GM18498 (cell line): ENCODE data around the gene EML6.

ENCODE experiments used
- ATAC-seq: cut with Tn5 transposase; IDR thresholded peaks from one replicate; pipeline ENCODE4 v1.9.1; 2021; ENCODE audit warnings: mild to moderate bottlenecking, moderate library complexity; ENCODE audit not compliant: unreplicated experiment

The EML6 gene

GRCh38 chr2:54957321-54957999, 234.0 kb downstream of the EML6 start:
- no peak for ATAC-seq

- ATAC-seq = no peak
Measured at GRCh38 chr2:54958717-54959371, 235.4 kb downstream of the EML6 start.

- no peak for ATAC-seq
Measured at GRCh38 chr2:54960164-54960563, 236.7 kb downstream of the EML6 start.

GRCh38 chr2:54962511-54962910, 239.0 kb downstream of the EML6 start:
- ATAC-seq = no peak

DNA sequence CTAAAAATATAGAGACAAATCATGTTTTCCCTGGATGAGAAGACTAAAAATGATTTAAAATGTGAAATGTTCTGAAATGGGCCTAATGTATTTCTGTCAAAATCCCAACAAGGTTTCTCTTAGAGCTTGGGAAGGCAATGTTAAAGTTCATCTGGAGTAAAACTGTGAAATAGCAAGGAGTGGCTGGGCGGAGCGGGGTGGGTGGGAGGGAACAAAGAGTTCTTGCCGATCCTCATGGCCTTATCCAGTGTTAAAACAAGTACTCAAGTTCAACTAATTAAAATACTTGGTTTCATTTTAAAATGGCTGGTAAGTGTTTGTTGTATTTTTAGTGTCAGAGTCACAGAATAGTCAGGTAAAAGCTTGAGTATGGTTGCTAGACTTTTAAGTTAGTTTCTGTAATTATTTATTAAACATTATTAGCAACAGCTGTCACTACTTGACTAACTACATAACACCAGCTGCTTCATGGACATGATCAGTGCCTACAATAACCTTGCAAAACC, 239.5 kb downstream of the EML6 start:
- ATAC-seq = no peak

DNA sequence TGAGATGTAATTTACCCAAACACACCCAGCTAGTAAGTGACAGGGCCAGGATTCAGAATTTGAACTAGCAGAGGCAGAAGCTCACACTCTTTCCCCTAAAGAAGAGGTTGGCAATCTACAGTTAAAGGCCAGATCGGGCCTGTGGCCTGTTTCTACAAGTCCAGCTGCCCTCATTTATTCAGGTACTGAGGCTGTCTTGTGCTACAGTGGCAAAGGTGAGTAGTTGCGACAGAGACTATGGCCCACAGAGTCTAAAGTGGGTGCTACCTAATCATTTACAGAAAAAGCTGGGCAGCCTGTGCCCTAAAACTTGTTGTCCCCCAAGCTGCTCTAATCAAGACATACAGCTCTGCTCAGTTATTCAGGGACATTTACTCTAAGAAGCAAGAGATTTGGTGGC, 240.0 kb downstream of the EML6 start:
- ATAC-seq = no peak

GRCh38 chr2:54964271-54964670, 240.8 kb downstream of the EML6 start:
- ATAC-seq = no peak

- ATAC-seq = no peak
Measured at GRCh38 chr2:54964816-54965215, 241.4 kb downstream of the EML6 start.

DNA sequence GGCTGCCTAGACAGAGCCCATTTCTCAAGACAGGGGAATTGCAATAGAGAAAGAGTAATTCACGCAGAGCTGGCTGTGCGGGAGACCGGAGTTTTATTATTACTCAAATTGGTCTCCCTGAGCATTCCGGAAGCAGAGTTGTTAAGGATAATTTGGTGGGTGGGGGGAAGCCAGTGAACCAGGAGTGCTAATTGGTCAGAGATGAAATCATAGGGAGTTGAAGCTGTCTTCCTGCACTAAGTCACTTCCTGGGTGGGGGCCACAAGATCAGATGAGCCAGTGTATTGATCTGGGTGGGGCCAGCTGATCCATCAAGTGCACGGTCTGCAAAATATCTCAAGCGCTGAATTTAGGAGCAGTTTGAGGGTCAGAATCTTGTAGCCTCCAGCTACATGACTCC, 242.0 kb downstream of the EML6 start:
- ATAC-seq = no peak

GRCh38 chr2:54966165-54966832, 242.8 kb downstream of the EML6 start:
- ATAC-seq = no peak

GRCh38 chr2:54966837-54967236, 243.4 kb downstream of the EML6 start:
- ATAC-seq = no peak

DNA sequence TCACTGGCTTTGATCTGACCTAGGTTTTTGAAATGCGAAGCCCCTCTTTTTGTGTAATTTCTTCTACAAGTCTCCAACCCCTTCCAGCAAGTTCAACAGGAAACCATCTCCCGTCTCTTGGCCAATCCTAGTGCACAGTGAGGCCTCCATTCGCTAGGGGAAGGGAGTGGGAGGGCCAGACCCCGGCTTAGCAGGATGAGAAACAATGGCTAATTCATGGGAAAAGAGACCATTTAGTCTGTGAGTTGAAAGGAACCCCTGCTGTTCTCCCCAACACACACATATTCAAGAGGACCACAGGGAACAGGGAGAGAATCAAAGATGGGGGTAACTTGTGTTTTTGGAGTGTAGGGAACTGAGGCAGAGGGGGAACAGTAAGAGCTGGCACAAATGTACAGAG, 243.8 kb downstream of the EML6 start:
- ATAC-seq = no peak

DNA sequence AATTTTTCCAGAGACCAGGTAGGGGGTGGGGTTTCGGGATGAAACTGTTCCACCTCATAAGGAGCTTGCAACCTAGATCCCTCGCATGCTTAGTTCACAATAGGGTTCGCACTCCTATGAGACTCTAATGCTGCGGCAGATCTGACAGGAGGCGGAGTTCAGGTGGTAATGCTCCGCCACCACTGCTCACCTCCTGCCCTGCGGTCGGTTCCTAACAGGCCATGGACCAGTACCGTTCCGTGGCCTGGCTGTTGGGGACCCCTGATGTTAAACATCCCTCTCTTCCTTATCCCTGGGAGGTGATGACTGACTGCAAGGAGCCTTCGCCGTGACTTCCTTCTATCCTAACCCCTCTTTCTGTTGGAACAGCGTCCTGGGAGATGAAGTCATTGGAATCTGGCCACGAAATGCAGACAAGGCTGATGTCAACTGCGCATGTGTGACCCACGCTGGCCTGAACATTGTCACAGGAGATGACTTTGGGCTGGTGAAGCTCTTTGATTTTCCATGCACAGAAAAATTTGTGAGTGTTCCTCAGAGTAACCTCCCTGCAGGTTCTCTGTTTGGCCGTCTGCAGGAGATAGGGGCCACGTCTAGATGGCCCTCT, 244.4 kb downstream of the EML6 start:
- no peak for ATAC-seq

DNA sequence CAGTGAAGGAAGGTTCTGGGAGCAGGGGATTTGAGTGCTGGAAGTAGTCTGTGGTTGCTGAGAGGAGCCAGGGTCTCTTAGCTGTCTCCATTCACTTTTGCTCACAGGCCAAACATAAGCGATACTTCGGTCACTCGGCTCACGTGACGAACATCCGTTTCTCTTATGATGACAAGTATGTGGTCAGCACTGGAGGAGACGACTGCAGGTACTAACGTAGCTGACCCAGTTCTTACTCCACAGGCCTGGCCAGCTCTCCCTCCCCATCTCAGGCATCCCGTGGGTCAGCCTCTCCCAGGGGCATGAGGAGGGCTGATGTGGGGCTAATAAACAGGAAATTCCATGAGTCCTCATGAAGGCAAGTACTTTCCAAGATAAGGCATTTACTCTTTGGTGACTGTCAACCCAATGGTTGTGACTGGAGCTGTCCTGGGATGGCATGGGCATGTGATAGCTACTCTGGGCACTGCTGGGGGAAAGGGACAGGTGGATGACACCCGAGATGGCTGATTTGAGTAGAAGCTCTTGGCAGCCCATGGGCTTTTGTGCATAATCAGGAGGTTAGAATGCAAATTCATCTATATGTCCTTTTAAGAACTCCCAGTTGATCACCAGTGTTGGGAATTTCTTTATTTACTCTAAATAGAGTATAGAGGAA, 245.2 kb downstream of the EML6 start:
- no peak for ATAC-seq

- ATAC-seq = no peak
Measured at GRCh38 chr2:54969295-54969939, 246.0 kb downstream of the EML6 start.

GRCh38 chr2:54969940-54970338, 246.5 kb downstream of the EML6 start:
- ATAC-seq = no peak

- no peak for ATAC-seq
Measured at GRCh38 chr2:54975175-54975574, 251.7 kb downstream of the EML6 start.

GRCh38 chr2:54975598-54976492, 252.4 kb downstream of the EML6 start:
- ATAC-seq = no peak

DNA sequence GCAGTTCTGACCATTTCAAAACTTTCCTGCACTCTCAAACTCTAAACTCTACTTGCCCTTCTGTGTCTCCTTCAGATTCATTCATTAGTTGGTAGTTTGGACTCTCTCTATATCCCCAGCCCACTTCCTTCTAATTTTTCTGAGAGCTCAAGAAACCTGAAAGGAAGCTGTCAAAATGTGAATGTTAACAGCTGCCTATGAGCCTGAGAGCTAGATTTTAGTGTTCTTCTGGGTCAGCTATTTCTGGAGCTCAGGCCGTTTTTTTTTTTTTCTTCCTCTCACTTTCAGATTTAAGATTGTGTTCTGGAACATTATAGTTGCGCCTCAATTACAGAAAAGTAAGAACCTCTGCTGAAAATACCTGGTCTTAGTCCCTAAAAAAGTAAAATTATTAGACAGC, 253.7 kb downstream of the EML6 start:
- peak; percentile 92 for ATAC-seq
